Fibroblast of mammary gland (primary cell): ENCODE data around the gene ARL5C.
"Not testable (repeated sequence)": the region's sequence is repeated elsewhere in the genome, so short reads cannot be mapped to it uniquely, and the experiment has no call there.

Experiments used
- DNase-seq: peaks from one replicate; pipeline ENCODE4 v3.0.0-alpha.2; 2010; ENCODE audit warnings: low read depth
- H3K4me3 ChIP-seq: 2 replicates; pipeline ENCODE4 v1.5.1; 2011; ENCODE audit warnings: low read depth, mild to moderate bottlenecking, low read length, moderate library complexity; ENCODE audit not compliant: control insufficient read depth
- CTCF ChIP-seq: conservative IDR thresholded peaks from 2 replicates; pipeline ENCODE4 v1.5.1; 2011; ENCODE audit warnings: low read depth, low read length, inconsistent platforms; ENCODE audit not compliant: control insufficient read depth, insufficient read depth

Gene ARL5C

GRCh38 chr17:39125143-39125875 lies 40.7 kb downstream of the ARL5C start:
- TF ChIP-seq CTCF: no peak
- no peak for DNase-seq
- H3K4me3 ChIP-seq: no peak overlapping the region

GRCh38 chr17:39123627-39124026 lies 42.3 kb downstream of the ARL5C start:
- H3K4me3 ChIP-seq: no peak overlapping the region
- no peak for TF ChIP-seq CTCF
- DNase-seq: no peak

- no peak for DNase-seq
- no peak for TF ChIP-seq CTCF
- H3K4me3 ChIP-seq: no peak overlapping the region
Observed at GRCh38 chr17:39122991-39123390, 43.0 kb downstream of the ARL5C start.

GRCh38 chr17:39121919-39122318 lies 44.0 kb downstream of the ARL5C start:
- H3K4me3 ChIP-seq, DNase-seq: not testable (repeated sequence)

- no peak for DNase-seq
- H3K4me3 ChIP-seq: no peak overlapping the region
- TF ChIP-seq CTCF: no peak
Observed at GRCh38 chr17:39118674-39119419, 47.1 kb downstream of the ARL5C start.

- DNase-seq: no peak
- TF ChIP-seq CTCF: no peak
Observed at GRCh38 chr17:39116224-39116623, 49.7 kb downstream of the ARL5C start.

GRCh38 chr17:39115135-39115534 lies 50.8 kb downstream of the ARL5C start:
- DNase-seq: peak; percentile 67
- TF ChIP-seq CTCF: no peak
- no peak overlapping the region for H3K4me3 ChIP-seq

More at GRCh38 chr17:39116224-39116623, 49.7 kb downstream of the ARL5C start:
- H3K4me3 ChIP-seq: no peak overlapping the region
